GM12872 (cell line): Measurements from ENCODE around the gene TMED6.
A peak's percentile ranks its signal among the peaks of the same experiment; 100 is the strongest.

Experiments
- TF ChIP-seq, protein P1 (sequence below): IDR thresholded peaks from 3 replicates; pipeline ENCODE4 v1.5.1; 2011; ENCODE audit warnings: low read depth, mild to moderate bottlenecking, low read length, moderate library complexity; ENCODE audit not compliant: insufficient read depth

TMED6 gene

DNA sequence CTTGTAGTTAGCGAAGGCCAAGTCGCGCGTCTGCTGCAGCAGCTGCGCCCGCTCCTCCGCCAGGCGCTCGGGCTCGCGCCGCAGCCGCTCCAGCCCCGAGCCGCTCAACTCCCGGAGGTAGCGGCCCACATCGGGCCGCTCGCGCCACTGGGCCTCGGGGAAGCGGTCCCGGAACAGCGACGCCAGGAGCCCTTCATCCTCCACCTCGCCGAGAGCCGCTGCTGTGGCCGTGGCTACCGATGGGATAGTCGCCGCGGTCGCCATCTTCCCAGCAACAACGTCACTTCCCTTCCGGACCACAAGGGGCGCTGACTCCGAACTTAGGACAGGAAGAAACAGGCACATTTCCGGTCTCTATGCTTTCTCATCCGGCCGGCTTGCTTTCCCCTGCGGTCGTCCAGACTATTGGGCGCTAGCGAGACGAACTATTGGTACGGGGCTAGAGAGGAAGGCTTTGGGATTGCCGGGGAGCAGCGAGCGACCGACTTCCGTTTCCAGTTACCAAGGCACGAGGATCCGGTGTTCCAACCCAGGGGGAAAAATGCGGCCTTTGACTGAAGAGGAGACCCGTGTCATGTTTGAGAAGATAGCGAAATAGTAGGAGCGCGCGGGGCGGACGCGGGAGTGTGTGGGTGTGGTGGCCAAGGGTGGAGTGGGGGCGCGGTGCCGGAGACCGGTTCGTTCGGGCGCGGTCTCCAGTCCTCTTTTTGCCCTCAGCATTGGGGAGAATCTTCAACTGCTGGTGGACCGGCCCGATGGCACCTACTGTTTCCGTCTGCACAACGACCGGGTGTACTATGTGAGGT is 12.1 kb downstream of the TMED6 start, which contains the start of the genes COG8 and NIP7:
TSS of gene COG8 (minus strand) at position 276 of the 806 bp plus-strand sequence. CDS start at position 264, 12 bp downstream.
TSS of gene NIP7 (plus strand) at position 484 of the 806 bp plus-strand sequence. CDS start at position 542, 58 bp downstream.
- TF ChIP-seq, protein P1, sequence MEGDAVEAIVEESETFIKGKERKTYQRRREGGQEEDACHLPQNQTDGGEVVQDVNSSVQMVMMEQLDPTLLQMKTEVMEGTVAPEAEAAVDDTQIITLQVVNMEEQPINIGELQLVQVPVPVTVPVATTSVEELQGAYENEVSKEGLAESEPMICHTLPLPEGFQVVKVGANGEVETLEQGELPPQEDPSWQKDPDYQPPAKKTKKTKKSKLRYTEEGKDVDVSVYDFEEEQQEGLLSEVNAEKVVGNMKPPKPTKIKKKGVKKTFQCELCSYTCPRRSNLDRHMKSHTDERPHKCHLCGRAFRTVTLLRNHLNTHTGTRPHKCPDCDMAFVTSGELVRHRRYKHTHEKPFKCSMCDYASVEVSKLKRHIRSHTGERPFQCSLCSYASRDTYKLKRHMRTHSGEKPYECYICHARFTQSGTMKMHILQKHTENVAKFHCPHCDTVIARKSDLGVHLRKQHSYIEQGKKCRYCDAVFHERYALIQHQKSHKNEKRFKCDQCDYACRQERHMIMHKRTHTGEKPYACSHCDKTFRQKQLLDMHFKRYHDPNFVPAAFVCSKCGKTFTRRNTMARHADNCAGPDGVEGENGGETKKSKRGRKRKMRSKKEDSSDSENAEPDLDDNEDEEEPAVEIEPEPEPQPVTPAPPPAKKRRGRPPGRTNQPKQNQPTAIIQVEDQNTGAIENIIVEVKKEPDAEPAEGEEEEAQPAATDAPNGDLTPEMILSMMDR = peak; percentile 83

- TF ChIP-seq, protein P1 = no peak
Measured at GRCh38 chr16:69338557-69339288, 12.9 kb downstream of the TMED6 start.

DNA sequence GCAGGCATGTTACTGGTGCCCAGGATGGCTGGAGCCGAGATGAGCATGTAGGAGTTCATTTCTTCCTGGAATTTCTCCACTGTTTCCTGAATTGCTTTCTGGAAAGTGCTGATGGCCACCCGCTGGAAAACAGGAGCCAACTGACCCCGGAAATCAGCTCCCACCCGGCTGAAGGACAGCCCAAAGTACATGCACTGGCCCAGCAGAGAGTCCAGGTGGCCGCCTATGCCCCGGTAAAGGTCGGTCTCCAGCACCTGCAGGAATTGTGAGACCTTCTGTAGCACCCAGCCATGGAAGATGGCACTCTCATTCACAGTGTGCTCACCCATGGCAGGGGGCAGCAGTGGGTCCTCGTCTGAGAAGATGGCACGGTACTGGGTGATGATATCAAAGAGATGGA is 16.9 kb downstream of the TMED6 start:
- TF ChIP-seq, protein P1 = no peak

GRCh38 chr16:69330286-69331109 is 21.1 kb downstream of the TMED6 start, which contains the start of gene PDF:
Gene PDF (minus strand): TSS chr16:69330588. CDS start chr16:69330570, 18 bp downstream.
- TF ChIP-seq, protein P1 = no peak

DNA sequence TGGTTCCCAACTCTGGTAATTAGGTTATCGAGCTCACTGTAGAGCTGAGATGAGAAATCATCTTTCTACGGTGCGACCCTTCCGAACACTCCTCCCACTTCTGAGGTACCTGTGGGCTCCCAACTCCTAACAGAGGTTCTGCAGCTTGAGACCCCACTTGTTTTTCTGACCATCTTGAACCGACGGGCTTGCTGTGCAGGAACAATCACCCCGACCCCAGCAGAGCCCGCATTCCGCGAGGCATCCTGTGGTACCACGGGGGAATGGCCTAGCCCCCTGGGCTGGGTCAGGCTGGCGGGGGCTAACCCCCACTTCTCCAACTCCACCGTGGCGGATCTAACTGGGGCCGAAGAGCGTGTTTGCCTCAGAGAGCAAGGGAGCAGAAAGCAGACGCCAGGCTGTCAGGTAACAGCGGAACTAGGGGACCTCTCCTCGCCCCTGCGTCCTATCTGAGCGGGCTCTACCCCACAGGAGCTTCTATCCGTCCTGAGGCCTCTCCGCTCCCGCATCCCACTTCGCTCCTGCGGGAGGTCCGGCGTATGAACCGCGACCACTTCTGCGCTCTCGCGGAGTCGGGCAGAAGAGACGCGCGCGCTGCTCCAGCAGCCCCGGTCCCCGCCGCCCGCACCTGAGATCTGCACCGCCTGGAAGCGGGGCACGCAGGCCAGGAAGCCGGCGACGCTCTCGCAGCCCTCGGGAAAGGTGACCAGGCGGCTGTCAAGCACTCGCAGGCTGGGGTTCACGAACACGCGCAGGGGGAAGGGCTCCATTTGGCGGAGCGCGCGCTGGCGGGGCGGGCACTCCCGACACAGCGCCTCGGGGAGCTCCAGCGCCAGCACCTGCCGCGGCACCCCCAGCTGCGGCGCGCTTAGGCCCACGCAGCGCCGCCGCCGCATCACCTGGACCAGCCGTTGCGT is 22.0 kb downstream of the TMED6 start:
- TF ChIP-seq, protein P1 = no peak

- TF ChIP-seq, protein P1 = no peak
Measured at GRCh38 chr16:69328854-69329316, 22.7 kb downstream of the TMED6 start.
